Measurements from ENCODE around the gene ASGR1.
"Not testable (repeated sequence)": the region's sequence is repeated elsewhere in the genome, so short reads cannot be mapped to it uniquely, and the experiment has no call there.

- not testable (repeated sequence) for TF ChIP-seq POLR2A (IDR thresholded peaks at IDR 0.05; ENCODE audit: low read length); GATA1 (IDR thresholded peaks at IDR 0.05; ENCODE audit: low read depth, low read length)
Measured at GRCh38 chr17:7168841-7169564, 10.2 kb downstream of the ASGR1 start.
